Stimulated activated naive CD8-positive, alpha-beta T cell treated with anti-CD3 and anti-CD28 coated beads, Interleukin-15, Interleukin-2, amounts not matched to agents 100 U/mL and 50 U/mL, for 24 hours (primary cell): Measurements from ENCODE around the gene MEGF11.

ENCODE experiments used
- ATAC-seq: fragments of 150-1000 bp; cut with Tn5 transposase; one replicate; pipeline ENCODE4 v1.10.0; 2021
- DNase-seq: peaks from one replicate; pipeline ENCODE4 v3.0.0; 2021

The MEGF11 gene

DNA sequence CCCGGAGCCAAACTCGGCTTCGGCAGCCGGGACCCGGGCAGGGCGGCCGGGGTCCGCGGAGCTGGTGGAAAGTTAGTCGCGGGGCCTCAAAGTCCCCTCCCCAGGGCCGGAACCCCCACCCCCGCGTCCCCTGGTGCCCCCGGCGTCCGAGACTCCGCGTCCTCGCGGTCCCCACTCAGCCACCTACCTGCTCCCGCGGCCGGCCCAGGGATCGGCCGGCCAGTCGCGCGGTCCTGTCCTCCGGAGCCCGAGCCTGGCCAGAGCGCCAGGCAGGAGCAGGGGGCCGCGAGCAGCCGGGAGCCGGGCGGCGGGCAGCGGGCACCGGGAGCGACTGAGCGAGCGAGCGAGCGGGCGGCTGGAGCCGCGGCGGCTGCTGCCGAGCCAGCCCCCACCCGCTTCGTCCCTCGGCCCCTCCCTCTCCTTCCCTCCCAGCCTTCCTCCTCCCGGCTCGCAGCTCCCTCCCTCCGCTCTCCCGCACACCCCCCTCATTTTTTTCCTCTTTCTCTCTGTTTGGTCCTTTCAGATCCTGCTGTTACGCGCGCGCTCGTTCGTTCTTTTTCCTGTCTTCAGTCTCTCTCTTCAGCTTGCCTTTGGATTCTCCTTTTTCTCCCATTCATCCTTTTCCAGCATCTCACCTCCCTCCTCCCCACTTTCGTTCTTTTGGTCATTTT lies at the start of gene MEGF11:
Gene MEGF11 (minus strand): TSS at position 333 of the 671 bp plus-strand sequence. CDS start 125,347 bp downstream, outside the sequence.
- DNase-seq: peak; percentile 13

DNA sequence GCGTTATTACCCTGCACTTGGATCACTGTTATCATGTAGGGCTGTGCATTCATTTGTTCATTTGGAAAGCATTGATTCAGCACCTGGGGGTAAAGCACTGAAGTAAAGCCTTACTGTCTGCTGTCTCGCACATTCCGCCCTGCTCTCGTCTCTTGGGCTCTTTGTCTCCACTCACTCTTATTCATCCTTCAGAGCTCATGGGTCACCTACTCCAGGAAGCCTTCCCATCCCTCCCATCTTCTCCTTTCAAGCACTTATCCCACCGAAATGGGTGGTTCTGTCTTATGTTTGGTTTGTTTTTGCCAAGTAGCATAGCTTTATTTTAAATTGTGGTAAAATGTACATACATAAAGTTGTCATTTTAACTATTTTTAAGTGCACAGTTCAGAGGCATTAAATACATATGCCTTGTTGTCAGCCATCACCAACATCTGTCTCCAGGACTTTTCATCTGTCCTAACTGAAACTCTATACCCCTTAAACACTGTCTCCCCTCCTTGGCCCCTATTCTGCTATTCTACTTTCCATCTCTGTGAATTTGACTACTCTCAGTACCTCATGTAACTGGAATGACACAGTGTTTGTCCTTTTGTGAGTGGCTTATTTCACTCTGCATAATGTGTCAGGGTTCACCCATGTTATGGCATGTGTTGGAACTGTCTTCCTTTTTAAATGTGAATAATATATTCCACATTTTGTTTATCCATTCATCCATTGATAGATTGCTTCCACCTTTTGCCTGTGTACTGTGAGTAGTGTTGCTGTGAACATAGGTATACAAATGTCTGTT lies 49.1 kb upstream of the MEGF11 start:
- DNase-seq: no peak
- ATAC-seq: no peak

More for the DNA sequence above, at the start of gene MEGF11:
- ATAC-seq: no peak

DNA sequence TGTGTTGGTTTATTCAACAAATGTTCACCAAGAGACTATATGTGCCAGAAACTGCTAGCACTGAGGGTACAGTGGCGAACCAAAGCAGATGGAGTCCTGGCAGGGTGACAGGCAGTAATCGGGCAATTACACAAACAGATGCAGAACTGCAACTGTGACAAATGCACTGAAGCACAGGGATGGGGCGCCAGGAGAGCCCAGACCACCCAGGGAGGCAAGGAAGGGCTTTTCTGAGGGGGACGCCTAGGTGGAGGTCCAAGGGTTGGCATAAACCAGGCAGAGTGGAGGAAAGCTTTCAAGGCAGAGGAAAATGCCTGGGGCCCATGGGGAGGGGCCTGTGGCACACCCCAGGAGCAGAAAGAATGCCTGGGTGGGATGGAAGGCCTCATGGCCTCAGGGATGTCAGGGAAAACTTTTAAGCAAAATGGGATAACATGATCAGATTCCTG lies 45.3 kb upstream of the MEGF11 start:
- DNase-seq (no peak), ATAC-seq (no peak)

DNA sequence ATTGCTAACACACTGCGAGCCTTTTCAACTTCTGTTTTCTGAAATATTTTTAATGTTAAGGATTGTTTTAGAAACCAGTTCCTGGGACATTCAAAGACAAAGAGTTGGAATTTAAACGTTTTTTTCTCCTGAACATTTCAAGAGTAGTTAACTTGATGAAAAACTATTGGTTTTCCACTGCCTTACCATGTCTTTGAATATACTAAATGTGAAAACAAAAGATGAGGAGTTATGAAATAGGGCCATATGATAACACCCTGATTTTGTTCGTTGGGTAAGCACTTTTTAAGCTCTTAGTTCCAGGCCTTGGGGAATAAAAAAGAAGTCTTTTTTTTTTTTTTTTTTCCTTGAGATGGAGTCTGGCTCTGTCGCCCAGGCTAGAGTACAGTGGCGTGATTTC lies 42.6 kb upstream of the MEGF11 start:
- DNase-seq: no peak
- no peak for ATAC-seq

DNA sequence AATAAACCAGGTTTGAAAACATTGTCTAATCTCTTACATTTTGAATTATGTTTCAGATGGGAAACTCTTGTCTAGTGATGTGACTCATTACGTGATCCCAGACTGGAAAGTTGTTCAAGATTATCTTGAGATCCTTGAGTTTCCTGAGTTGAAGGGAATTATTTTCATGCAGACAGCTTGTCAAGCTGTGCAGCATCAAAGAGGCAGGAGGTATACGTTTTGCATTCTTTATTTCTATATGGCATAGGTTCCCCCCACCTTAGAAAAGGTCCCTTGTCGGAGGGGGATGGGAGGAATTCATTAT lies 41.3 kb upstream of the MEGF11 start:
- no peak for DNase-seq
- no peak for ATAC-seq

DNA sequence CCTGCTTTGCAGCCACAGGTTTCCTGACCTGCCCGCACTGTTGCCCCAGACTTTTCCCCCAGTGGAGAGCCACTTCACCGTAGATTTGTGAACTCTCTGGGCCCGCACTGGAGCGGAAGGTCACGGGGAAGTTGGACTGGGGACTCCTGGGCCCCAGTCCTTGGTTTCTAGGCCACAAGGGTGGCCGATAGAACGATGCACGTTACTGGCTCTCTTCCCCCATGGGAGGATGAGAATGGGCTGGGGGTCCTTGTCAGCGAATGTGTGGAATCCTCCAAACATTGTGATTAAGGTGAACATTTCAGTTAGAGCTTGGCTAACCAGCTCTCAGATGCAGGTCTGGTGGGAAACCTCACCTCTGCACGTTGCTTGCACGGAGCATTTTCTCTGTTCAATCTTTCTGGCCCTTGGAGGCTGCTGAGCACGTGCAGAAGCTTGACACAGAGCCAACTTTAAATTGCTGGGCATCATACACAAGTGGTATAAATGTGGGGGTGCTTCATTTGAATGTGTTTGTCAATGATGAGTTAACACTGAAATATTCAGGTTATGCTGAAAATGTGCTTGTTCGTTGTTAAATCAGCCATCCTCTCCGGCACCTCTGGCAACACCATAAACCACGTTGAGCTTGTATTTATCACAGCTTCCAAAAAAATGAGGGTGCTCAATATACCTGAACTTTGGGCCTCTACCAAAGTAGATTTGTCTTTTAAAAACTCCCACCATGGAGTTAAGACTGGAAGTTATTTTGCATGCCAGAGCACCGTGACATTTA lies 40.8 kb upstream of the MEGF11 start:
- peak; percentile 24 for ATAC-seq

DNA sequence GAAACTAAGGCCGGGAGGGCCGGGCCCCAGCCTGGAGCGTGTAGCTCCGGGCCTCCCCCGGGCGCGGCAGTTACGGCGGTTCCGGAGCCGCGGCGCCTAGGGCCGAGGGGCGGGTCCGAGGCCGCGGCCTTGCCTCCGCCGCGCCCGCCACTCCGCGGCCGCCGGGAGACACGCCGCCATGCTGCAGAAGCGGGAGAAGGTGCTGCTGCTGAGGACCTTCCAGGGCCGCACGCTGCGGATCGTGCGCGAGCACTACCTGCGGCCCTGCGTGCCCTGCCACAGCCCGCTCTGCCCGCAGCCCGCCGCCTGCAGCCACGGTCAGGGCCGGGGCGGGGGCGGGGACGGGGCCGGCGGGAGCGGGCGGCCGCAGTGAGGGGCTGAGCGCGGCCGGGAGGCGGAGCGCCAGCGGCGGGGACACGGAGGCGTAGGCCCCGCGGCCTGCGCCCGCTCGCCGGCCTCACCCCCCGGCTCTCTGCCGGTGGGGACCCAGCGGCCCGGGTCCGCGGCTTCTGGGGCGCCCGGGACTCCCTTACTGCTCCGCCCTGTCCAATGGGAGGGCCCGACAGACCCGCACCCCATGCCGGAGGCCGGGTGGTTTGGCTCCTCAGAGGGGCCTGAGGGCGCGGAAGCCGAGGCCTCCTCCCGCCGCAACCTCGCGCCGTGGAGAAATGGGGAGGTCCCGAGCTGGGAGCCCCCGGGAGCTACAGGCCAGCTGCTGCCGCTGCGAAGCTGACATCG lies 40.0 kb upstream of the MEGF11 start, which contains the start of gene DIS3L:
Gene DIS3L (plus strand): TSS at position 150 of the 738 bp plus-strand sequence. CDS start 29 bp downstream, at position 179.
- peak; percentile 81 for ATAC-seq
- peak; percentile 71 for DNase-seq

More for the DNA sequence above, 40.8 kb upstream of the MEGF11 start:
- DNase-seq: peak; percentile 34

DNA sequence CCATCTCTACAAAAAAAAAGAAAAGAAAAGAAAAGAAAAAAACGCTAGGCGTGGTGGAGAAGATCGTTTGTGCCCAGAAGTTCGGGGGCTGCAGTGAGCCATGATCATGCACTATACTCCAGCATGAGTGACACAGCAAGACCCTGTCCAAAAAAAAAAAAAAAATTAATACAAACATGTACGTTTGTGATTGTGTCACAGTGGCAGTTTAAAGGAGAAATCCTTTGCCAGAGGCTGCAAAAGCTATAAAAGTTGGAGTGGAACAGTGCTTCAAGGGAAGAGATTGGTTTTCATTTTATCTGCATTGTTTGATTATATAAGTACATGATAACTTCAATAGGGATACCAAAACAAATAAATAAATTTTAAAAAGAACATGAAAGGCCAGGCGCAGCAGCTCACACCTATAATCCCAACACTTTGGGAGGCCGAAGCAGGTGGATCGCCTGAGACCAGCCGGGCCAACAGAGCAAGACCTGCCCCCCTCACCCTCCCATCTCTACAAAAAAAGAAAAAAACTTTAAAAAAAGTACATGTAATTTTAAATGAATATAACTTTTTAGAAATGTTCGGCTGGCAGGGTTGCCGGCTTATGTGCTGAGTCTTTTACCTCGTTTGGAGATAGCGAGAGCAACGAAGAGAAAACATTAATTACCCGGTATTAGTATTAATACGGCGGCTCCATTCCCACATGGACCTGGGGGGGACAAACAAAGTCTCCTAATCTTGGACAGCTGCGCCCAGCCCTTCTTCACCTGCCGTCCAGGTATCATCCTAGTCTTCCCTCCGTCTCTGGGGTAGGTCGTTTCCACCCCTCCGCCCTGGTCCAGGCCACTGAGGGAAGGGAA lies 39.2 kb upstream of the MEGF11 start:
- ATAC-seq (no peak), DNase-seq (peak; percentile 12)

DNA sequence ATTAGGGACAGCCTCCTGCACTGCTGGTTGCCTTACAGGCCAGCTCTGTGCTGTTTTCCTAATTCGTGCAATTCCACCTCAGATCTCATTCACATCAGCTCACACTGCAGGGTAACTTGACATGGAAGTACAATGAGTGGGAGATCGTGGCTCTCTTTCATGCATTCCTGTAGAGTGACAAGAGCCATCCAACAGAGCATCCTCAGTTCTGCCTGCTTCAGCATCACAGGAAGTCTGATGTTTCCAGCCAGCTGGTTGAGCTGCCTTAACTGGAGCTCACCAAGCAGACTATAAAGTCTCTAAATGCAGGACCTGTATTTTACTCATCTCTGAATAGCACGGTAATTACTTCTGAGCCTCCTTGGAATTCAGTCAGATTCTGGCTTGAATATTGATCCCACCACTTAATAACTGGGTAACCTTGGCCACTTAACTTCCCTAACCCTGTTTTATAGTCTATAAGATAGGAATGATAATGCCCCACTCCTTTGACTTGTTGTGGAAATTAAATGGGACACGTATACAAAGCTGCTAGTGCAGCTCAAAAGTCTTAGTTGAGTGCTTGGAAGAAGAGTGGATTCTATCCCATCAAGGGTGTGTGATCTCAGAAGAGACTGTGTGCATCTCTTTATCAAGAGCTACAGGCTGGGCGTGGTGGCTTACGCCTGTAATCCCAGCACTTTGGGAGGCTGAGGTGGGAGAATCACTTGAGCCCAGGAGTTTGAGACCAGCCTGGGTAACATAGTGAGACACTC lies 38.4 kb upstream of the MEGF11 start:
- no peak for DNase-seq
- ATAC-seq: no peak

DNA sequence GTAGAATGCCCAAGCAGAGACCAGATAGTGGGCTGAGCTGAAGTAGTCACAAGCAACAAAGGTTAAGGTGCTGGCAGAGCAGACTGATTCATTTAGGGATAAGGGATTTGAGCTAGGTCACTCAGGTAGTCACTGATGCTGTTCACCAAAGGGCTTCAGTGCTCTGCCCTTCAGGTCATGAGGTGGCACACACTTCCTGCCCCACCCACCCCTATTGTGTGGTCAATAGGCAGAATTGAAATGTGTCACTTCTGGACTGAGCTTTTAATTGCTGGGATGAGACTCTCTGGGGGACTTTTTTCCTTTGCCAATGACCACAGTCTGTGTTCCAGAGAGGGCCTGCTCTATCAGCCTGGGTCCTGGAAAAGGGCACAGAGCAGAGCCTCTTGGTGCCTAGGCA lies 37.0 kb upstream of the MEGF11 start:
- peak; percentile 20 for DNase-seq

DNA sequence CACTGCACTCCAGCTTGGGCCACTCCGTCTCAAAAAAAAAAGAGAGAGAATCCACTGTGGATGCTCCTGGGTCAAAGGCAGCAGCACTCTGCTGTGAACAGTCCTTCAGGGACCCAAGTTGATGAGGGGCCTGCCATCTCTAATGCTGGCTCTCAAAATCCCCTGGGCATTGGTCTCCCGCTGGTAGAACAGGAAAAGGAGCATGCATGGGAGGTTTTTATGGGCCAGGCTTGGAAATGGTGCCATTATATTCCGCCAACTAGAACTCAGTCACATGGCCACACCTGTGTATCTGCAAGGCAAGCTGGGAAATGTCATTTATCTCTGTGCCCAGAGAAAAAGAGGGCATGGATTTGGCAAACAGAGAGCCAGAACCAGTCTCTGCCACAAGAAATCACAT lies 36.5 kb upstream of the MEGF11 start:
- ATAC-seq (no peak), DNase-seq (no peak)

More for the DNA sequence above, 37.0 kb upstream of the MEGF11 start:
- ATAC-seq: no peak

DNA sequence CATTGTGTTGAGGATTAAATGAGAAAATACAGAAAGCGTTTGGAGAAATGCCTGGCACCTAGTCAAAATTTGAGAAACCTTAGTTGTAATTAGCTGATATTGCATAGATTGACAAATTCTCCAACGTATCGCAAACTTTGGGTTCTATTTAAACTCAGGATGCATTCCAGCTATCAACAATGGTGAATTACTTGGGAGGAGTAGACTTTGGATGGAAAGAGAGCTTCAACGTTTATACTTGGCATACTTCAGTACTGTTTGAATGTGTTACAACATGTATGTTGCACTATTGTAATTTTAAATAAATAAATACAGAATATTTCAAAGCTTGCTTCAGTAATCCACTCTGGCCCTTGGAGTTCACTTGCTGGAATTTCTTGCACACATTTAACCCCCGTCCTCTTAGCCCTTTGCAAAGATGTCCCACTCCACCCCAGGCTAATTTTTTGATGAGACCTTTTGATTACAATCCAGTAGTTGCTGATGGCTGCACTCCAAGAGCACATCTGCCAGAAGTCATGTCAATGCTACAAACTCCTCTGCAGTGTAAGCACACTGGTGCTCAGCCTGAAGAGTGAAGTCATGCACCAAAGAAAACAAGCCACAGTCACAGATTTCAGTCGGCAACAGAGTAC lies 35.1 kb upstream of the MEGF11 start:
- DNase-seq: no peak
- no peak for ATAC-seq

DNA sequence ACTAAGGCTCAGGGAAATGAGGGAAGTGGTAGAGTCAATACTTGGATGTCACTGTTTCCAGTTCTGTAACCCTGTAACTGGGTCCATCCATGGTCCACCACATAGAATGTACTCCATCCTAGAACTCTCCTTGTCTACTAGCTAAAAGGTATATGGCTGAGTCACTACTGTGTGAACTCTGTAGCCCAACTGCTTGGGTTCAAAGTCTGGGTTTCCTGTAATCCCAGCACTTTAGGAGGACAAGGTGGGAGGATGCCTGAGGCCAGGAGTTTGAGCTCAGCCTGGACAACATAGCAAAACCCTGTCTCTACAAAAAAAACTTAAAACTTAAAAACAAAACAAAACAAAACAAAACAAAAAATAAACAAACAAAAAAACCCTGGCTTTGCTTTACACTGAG lies 34.5 kb upstream of the MEGF11 start:
- DNase-seq: no peak
- no peak for ATAC-seq

DNA sequence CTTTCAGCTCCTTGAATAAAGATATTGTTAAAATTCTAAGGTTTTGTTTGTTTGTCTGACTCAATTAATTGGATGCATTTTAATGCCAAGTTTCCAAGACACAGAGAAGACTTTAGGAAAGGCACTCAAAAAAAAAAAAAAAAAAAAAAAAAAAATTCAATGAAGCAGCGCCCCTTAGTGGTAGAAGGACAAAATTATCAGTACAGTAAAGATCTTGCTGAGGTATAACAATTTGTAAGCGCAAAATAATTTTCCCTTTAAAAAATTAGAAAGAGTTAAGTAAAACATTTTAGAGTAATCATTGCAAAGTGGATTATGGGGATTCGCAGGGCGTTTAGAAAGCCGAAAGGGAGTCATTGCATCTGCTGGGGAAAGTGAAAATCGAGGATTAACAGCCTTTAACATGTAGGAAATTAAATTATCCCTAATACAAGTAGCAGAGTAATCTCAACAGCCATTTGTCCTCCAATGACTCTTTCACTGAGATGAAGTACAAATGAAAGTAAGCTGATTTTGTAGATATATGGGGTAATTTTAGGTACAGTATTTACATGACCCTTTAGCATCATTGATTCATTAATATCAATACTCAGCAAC lies 34.0 kb upstream of the MEGF11 start:
- ATAC-seq (no peak), DNase-seq (no peak)

DNA sequence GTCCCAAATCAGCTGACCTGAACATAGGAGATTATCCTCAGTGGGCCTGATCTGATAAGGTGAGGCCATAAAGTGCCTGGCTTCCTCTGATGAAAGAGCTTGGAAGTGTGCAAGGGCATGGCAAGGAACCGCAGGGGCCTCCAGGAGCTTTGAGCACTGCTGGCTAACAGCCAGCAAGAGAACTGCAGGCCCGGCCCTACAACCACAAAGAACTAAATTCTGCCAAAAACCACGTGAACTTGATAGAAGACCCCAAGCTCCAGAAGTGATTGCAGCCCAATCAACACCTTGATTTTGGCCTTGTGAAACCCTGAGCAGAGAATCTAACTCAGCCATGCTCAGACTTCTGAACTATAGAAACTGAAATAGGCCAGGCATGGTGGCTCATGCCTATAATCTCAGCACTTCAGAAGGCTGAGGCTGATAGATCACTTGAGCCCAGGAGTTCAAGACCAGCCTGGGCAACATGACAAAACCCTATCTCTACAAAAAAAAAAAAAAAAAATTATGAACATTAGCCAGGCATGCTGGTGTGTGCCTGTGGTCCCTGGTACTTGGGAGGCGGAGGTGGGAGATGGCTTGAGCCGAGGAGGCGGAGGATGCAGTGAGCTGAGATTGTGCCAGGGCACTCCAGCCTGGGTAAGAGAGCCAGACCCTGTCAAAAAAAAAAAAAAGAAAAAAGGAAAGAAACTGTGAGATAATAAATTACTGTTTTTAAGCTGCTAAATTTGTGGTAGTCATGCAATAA lies 32.2 kb upstream of the MEGF11 start:
- ATAC-seq (no peak), DNase-seq (no peak)

DNA sequence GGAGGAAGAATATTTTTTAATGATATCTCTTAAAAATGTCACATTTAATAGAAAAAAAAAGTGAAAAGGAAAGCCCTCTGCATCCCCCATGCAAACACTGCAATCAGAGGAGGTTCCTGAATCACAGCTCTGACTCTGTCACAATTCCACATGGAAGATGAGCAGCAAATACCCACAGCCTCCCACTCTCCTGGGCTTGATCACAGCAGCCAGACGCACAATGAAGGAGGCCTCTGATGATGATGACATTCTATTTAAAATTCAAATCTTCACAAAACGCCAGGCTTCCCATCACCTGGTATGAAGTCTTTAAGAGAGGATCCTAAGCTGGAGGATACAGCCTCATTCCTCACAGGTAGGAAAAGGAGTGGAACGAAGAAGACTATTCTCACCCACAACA lies 30.7 kb upstream of the MEGF11 start:
- ATAC-seq: no peak
- DNase-seq: no peak

DNA sequence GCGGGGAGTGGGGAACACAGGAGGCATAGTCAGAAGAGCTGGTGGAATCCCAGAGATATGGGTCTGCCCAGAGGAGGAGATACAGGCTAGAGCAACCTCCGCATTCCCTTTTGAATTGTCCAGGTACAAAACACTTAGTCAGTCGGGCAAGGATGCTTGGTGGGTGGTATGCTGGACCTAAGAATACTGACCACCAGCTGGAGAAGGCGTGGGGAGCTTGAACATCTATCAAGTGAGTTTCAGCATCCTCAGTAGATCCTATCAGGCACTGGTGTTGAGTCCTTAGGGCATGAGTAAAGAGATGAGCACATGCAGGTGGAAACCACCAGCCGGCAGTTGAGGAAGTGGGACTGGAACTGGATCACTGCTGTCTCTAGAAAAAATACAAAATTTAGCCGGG lies 25.1 kb upstream of the MEGF11 start:
- ATAC-seq (no peak), DNase-seq (no peak)

DNA sequence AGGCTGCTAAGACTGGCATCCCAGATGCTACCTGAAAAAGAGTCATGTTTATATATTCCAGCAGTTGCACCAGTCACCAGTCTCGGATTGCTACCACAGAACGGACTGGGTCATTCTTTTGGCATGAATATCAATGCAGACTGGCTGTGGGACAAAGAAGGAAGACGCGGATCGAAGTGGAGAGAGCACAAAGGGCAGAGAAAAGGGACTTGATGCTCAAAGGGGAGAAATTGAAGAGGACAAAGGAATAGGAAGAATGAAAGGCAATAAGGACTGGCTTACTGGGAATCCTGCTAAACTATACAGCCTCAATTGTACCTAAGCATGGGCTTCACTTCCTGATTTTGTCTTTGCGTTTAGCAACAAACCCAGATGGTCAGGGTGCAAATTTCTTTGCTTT lies 24.5 kb upstream of the MEGF11 start:
- no peak for ATAC-seq
- no peak for DNase-seq

DNA sequence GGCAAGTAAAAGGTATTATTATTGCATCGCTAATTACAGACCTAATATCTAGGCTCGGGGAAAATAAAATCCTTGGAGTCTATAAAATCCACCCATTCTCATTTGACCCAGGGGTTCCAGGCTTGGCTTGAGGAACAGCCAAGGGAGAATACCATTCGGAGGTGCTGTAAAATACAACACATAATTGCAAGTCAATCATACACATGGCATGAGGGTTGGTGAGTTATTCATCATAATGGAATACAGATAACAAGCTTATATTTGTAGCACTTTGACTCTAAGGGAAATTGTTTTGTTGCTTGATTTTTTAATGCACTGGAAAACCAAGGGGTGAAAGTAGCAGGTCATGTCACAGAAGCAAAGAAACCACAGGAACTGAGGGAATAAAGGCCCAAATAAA lies 23.0 kb upstream of the MEGF11 start:
- ATAC-seq (no peak), DNase-seq (no peak)
